MCF 10A (cell line): Measurements from ENCODE around the gene DGKA. TPM values are rescaled to one million over a fixed set of nuclear protein-coding genes. Genes with fewer than 3 reads are reported as not detected.

Experiments
- BruUV-seq: library from RNA; stranded (reverse); fragments of 400-500 nt; replicated peaks from 2 replicates; lab custom pipeline; 2021; lab: Mats Ljungman, UMichigan
- CTCF ChIA-PET: fragments of 300-600 bp; sonication (Branson Sonifier 250); formaldehyde crosslinking; extraction: SDS; loops from one replicate; lab custom pipeline; 2021; ENCODE audit warnings: antibody characterized with exemption, inconsistent platforms; lab: Yijun Ruan, JAX
- POLR2A ChIA-PET: fragments of 300-600, 350-650 bp; sonication (Branson Sonifier 250); formaldehyde crosslinking; extraction: SDS; loops from one replicate; lab custom pipeline; 2020; ENCODE audit warnings: antibody characterized with exemption, inconsistent platforms; lab: Yijun Ruan, JAX
- DNase-seq: peaks from one replicate; pipeline ENCODE4 v3.0.0-alpha.2; 2018; ENCODE audit not compliant: unreplicated experiment
- H3K27ac Mint-ChIP-seq: one replicate; pipeline ENCODE4 v1.8.0; 2022; ENCODE audit warnings: mild to moderate bottlenecking, low read depth, mixed read lengths; ENCODE audit not compliant: unreplicated experiment
- H3K27me3 Mint-ChIP-seq: one replicate; pipeline ENCODE4 v1.8.0; 2022; ENCODE audit warnings: mixed read lengths; ENCODE audit not compliant: insufficient read depth, unreplicated experiment
- H3K36me3 Mint-ChIP-seq: one replicate; pipeline ENCODE4 v1.8.0; 2022; ENCODE audit warnings: mild to moderate bottlenecking, moderate library complexity, mixed read lengths; ENCODE audit not compliant: insufficient read depth, unreplicated experiment
- H3K4me1 Mint-ChIP-seq: one replicate; pipeline ENCODE4 v1.8.0; 2022; ENCODE audit warnings: mixed read lengths; ENCODE audit not compliant: insufficient read depth, unreplicated experiment
- H3K4me3 Mint-ChIP-seq: one replicate; pipeline ENCODE4 v1.8.0; 2022; ENCODE audit warnings: mild to moderate bottlenecking, moderate library complexity, mixed read lengths; ENCODE audit not compliant: unreplicated experiment
- H3K9me3 Mint-ChIP-seq: one replicate; pipeline ENCODE4 v1.8.0; 2022; ENCODE audit warnings: mixed read lengths; ENCODE audit not compliant: unreplicated experiment
- CTCF ChIP-seq: fragments of 200-600 bp; IDR thresholded peaks from one replicate; pipeline ENCODE4 v1.8.0; 2022; ENCODE audit warnings: antibody characterized with exemption, mild to moderate bottlenecking; ENCODE audit not compliant: unreplicated experiment
- intact Hi-C: fragments of 100-400 bp; cut with micrococcal nuclease; formaldehyde crosslinking; loops from 2 replicates; pipeline ENCODE4 v1.14.1; 2022
- total RNA-seq: library from RNA; stranded (reverse); gene quantifications from 2 replicates; pipeline ENCODE4 v1.2.3, GENCODE V29; 2022

The DGKA gene
- total RNA-seq, 1 experiment from 2014 or later, result 236 TPM

DNA sequence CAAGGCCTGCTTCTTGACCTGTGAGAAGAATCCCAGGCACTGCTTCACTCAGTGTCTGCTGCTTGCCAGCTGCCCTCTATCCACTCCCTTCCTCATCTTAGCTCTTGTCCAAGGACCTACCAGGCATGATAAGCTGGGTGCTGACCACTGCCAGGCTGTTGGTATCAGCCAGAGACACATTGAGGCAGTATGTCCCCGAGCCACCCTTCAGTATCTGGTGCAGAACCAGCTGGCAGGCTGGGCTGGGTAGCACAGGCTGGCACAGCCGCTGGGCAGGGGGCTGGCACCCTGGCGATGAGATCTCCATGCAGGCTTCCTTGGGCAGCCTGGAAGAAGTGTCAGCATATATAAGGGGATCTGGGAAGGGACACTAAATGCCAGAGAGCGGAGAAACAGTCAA is 24.4 kb downstream of the DGKA start:
- Mint-ChIP-seq H3K9me3 (no peaks in the 10 kb centered on the region), H3K27me3 (no peaks in the 10 kb centered on the region), H3K36me3 (peaks cover 57% of the 10 kb centered on the region), H3K4me1 (peaks cover 28% of the 10 kb centered on the region), H3K4me3 (no peak overlapping the region), H3K27ac (peak overlapping the region; percentile 32)
- intact Hi-C loops, result no loop called here
- no TSS peak for BruUV-seq
- no peak for DNase-seq
- TF ChIP-seq CTCF, result no peak
- CTCF ChIA-PET, result interaction anchor here (0.5 to 5.6 kb wide), 16 partner anchors 9 to 1334 kb away, joined by 3 to 34 read pairs (median 4); partner anchors contain the start of genes DGKA, ORMDL2 and SUOX
- POLR2A ChIA-PET, result interaction anchor here (0.9 to 6.7 kb wide), 9 partner anchors 11 to 109 kb away, joined by 3 to 74 read pairs (median 6); partner anchors contain the start of genes RAB5B and SUOX

DNA sequence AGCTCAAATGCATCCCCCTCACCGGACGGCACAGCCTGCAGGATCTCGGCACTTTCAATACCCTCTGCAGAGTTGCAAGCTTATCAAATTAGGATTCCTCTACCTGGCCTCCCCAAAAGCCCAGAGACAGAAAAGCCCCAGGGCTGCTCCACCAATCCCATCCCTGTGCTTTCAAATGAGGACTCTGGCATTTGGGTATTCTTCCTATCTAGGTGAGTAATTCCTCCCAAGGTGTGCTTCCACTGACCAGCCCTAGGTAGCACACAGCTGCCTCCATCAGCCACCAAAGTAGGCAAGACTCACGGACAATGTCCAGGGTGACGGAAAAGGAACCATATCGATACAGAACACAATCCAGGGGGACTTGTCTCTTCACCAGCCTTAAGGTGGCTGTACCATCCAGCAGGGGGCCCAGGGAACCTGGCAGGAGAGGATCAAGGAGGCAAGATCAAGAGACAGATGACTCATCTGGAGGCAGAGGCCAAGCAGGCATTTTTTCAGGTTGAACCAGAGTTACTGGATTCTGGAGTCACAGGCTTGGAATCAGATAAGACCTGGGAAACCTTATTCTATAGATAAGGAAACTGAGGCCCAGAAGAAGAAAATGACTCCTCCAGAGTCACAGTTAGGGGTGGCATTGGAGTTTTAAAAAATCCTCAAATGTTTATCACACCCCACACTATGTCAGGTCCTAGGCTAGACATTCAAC is 25.0 kb downstream of the DGKA start:
- ChIA-PET CTCF (interaction anchor here (0.5 to 5.6 kb wide), 22 partner anchors 10 to 190 kb away, joined by 3 to 34 read pairs (median 4); partner anchors contain the start of genes DGKA, ORMDL2 and SUOX), POLR2A (interaction anchor here (0.5 to 6.7 kb wide), 15 partner anchors 12 to 174 kb away, joined by 3 to 74 read pairs (median 5); partner anchors contain the start of genes RAB5B and SUOX)
- H3K4me3 Mint-ChIP-seq, result no peak overlapping the region
- BruUV-seq, result TSS peak; percentile 2
- H3K27me3 Mint-ChIP-seq, result no peaks in the 10 kb centered on the region
- peak; percentile 43 for TF ChIP-seq CTCF
- intact Hi-C loops, result loop anchor here (1.0 kb wide), 2 partner anchors 17 to 85 kb away; partner anchors contain the start of gene RPS26
- peaks cover 51% of the 10 kb centered on the region for H3K36me3 Mint-ChIP-seq
- peak overlapping the region; percentile 32 for H3K27ac Mint-ChIP-seq
- peaks cover 28% of the 10 kb centered on the region for H3K4me1 Mint-ChIP-seq
- no peaks in the 10 kb centered on the region for H3K9me3 Mint-ChIP-seq
- peak; percentile 88 for DNase-seq

DNA sequence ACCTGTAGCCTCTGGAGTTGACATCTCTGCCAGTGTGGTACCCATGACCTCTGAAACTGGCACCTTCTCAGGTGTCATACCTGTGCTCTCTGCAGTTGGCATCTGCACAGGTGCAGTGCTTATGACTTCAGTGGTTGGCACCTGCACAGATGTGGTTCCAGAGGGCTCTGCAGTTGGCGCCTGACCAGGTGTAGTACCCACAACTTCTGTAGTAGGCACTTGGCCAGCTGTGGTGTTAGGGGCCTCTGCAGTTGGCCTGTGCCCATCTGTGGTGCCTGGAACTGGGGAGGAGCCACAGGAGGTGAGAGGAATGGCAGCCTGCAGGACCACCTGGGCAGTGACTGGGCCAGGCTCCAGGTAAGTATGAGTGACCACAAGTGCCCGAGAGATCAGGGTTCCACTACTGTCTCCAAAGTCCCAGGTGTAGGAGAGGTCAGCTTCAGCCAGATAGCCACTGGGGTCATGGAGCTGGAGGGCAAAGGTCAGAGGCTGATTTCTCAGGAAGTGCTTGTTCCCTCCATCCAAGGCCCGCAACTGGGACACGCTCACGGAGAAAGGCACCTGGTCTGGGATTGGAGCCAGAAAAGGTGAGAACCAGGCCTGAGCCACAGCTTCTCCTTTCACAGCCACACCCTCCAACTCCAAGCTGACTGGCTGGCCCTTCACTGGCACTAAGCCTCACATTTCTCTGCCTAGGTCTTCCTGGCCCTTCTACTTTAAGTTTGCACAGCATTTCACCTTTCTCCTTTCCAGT is 26.3 kb downstream of the DGKA start:
- POLR2A ChIA-PET, result interaction anchor here (0.7 to 6.7 kb wide), 13 partner anchors 9 to 84 kb away, joined by 3 to 74 read pairs (median 6); partner anchors contain the start of genes PMEL, RAB5B and SUOX
- Mint-ChIP-seq H3K27me3 (no peaks in the 10 kb centered on the region), H3K4me3 (no peak overlapping the region), H3K36me3 (peaks cover 40% of the 10 kb centered on the region), H3K9me3 (no peaks in the 10 kb centered on the region), H3K27ac (no peak overlapping the region), H3K4me1 (peaks cover 28% of the 10 kb centered on the region)
- no TSS peak for BruUV-seq
- intact Hi-C loops, result no loop called here
- TF ChIP-seq CTCF, result no peak
- CTCF ChIA-PET, result interaction anchor here (0.5 to 5.6 kb wide), 17 partner anchors 11 to 1549 kb away, joined by 3 to 30 read pairs (median 4); partner anchors contain the start of gene SUOX
- DNase-seq, result peak; percentile 71

DNA sequence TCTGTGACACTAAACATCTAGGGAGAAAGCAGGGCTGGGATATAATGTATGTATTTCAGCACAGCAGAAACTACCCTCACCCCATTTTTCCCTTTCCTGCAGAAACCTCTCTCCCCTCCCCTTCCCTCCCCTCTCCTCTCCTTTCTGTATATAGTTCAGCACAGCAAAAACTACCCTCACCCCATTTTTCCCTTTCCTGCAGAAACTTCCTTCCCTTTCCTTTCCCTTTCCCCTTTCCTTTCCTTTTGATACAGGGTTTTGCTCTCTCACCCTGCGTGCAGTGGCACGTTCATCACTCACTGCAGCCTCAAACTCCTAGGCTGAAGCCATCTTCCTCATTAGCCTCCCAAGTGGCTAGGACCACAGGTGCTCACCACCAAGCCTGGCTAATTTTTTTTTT is 32.8 kb downstream of the DGKA start:
- no peak for TF ChIP-seq CTCF
- H3K27ac Mint-ChIP-seq, result no peak overlapping the region
- H3K27me3 Mint-ChIP-seq, result no peaks in the 10 kb centered on the region
- intact Hi-C loops, result no loop called here
- POLR2A ChIA-PET, result no interaction called here
- DNase-seq, result no peak
- H3K4me1 Mint-ChIP-seq, result peaks cover 23% of the 10 kb centered on the region
- no TSS peak for BruUV-seq
- H3K9me3 Mint-ChIP-seq, result no peaks in the 10 kb centered on the region
- H3K36me3 Mint-ChIP-seq, result no peaks in the 10 kb centered on the region
- no peak overlapping the region for H3K4me3 Mint-ChIP-seq
- CTCF ChIA-PET, result no interaction called here
